ENCODE measurements around the gene CACFD1.

Gene CACFD1

GRCh38 chr9:133489253-133490190 lies 29.7 kb downstream of the CACFD1 start:
- TF ChIP-seq, protein P1, sequence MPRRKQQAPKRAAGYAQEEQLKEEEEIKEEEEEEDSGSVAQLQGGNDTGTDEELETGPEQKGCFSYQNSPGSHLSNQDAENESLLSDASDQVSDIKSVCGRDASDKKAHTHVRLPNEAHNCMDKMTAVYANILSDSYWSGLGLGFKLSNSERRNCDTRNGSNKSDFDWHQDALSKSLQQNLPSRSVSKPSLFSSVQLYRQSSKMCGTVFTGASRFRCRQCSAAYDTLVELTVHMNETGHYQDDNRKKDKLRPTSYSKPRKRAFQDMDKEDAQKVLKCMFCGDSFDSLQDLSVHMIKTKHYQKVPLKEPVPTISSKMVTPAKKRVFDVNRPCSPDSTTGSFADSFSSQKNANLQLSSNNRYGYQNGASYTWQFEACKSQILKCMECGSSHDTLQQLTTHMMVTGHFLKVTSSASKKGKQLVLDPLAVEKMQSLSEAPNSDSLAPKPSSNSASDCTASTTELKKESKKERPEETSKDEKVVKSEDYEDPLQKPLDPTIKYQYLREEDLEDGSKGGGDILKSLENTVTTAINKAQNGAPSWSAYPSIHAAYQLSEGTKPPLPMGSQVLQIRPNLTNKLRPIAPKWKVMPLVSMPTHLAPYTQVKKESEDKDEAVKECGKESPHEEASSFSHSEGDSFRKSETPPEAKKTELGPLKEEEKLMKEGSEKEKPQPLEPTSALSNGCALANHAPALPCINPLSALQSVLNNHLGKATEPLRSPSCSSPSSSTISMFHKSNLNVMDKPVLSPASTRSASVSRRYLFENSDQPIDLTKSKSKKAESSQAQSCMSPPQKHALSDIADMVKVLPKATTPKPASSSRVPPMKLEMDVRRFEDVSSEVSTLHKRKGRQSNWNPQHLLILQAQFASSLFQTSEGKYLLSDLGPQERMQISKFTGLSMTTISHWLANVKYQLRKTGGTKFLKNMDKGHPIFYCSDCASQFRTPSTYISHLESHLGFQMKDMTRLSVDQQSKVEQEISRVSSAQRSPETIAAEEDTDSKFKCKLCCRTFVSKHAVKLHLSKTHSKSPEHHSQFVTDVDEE (CRISPR knock-in tag; IDR thresholded peaks at IDR 0.05) = no peak
- TF ChIP-seq, protein P2, sequence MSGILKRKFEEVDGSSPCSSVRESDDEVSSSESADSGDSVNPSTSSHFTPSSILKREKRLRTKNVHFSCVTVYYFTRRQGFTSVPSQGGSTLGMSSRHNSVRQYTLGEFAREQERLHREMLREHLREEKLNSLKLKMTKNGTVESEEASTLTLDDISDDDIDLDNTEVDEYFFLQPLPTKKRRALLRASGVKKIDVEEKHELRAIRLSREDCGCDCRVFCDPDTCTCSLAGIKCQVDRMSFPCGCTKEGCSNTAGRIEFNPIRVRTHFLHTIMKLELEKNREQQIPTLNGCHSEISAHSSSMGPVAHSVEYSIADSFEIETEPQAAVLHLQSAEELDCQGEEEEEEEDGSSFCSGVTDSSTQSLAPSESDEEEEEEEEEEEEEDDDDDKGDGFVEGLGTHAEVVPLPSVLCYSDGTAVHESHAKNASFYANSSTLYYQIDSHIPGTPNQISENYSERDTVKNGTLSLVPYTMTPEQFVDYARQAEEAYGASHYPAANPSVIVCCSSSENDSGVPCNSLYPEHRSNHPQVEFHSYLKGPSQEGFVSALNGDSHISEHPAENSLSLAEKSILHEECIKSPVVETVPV (CRISPR knock-in tag; IDR thresholded peaks at IDR 0.05) = no peak
- TF ChIP-seq OSR1 (CRISPR knock-in tag; IDR thresholded peaks at IDR 0.05) (no peak), BACH2 (CRISPR knock-in tag; IDR thresholded peaks at IDR 0.05; ENCODE audit: borderline replicate concordance) (no peak), TOX (CRISPR knock-in tag; IDR thresholded peaks at IDR 0.05; ENCODE audit: borderline replicate concordance) (no peak)
- no peak for ATAC-seq

DNA sequence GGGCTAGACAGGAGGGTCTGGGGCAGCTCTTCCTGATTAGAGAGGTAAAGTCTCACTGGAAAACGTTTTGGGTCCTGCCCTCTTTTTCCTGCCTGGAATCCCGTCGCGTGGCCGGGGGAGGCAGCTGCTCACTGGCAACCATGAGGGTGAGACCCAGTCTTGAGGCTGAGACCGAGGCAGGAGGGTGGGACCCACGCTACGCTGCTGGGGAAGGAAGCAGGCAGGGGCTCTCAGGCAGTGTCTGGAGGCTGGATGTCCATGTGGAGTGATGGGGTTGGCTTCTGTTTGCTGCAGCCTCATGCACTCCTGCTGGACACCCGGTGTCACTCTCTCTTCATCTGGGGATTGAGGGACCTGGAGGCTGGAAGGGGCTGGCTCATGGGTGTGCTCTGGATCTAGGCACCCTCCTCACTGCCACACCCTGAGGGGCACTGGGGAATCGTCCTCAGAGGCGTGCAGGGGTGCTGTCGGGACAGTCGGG lies 30.5 kb downstream of the CACFD1 start:
- TF ChIP-seq, protein P1 (CRISPR knock-in tag; IDR thresholded peaks at IDR 0.05) = no peak
- TF ChIP-seq, protein P2 (CRISPR knock-in tag; IDR thresholded peaks at IDR 0.05) = no peak
- TF ChIP-seq TOX (CRISPR knock-in tag; IDR thresholded peaks at IDR 0.05; ENCODE audit: borderline replicate concordance) (no peak), OSR1 (CRISPR knock-in tag; IDR thresholded peaks at IDR 0.05) (no peak), ZNF8 (CRISPR knock-in tag; IDR thresholded peaks at IDR 0.05) (no peak), CSDC2 (CRISPR knock-in tag; IDR thresholded peaks at IDR 0.05) (no peak), PATZ1 (CRISPR knock-in tag; IDR thresholded peaks at IDR 0.05; ENCODE audit: borderline replicate concordance) (no peak), ZC3H10 (CRISPR knock-in tag; IDR thresholded peaks at IDR 0.05) (no peak), CREB5 (CRISPR knock-in tag; IDR thresholded peaks at IDR 0.05; ENCODE audit: low read depth) (no peak), GLIS3 (CRISPR knock-in tag; IDR thresholded peaks at IDR 0.05) (no peak)
- no peak for ATAC-seq

DNA sequence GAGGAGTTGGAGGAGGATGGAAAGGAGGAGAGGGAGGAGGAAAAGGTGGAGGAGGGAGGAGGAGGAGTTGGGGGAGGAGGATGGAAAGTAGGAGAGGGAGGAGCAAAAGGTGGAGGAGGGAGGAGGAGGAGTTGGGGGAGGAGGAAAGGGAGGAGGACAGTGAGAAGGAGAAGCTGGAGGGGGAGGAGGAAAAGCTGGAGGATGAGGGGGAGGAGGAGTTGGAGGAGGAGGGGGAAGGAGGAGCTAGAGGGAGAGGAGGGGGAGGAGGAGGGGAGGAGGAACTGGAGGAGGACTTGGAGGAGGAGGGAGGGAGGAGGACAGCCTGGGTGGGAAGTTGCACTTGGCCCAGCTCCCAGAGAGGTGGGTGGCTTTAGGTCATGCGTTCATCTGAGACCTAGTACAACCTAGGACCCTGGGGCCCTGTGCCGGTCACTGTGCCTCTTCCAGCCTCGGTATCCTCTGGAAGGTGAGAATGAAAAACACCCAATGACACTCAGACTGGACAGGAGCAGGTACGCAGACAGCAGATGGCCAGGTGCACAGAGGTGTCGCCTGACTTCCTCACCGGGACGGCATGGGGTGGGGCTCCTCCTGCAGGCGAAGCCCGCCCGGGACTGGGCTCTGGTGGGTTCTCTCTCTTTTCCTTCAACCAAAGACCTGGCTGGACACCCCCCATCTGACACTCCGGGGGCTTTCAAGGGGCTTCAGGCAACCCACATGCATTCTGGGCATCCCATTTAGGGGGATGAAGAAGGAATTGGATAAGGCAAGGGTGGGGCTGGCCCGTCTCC lies 31.3 kb downstream of the CACFD1 start:
- ATAC-seq = no peak
- TF ChIP-seq PPARA (CRISPR knock-in tag; IDR thresholded peaks at IDR 0.05; ENCODE audit: borderline replicate concordance) (no peak), RARB (CRISPR knock-in tag; IDR thresholded peaks at IDR 0.05) (no peak), OSR1 (CRISPR knock-in tag; IDR thresholded peaks at IDR 0.05) (no peak), TOX (CRISPR knock-in tag; IDR thresholded peaks at IDR 0.05; ENCODE audit: borderline replicate concordance) (no peak)

Measured in SK-N-SH treated with all-trans-retinoic acid at 6 μM for 48 hours (cell line).